Retinal pigment epithelial cell (primary cell): ENCODE measurements around the gene OR10G3.
A peak's percentile ranks its signal among the peaks of the same experiment; 100 is the strongest.

Experiments
- DNase-seq: peaks from one replicate; pipeline ENCODE4 v3.0.0-alpha.2; 2010; ENCODE audit warnings: low read depth
- H3K4me3 ChIP-seq: 2 replicates; pipeline ENCODE4 v1.5.1; 2011; ENCODE audit warnings: mild to moderate bottlenecking, low read length, control low read depth, moderate library complexity
- CTCF ChIP-seq: conservative IDR thresholded peaks from 2 replicates; pipeline ENCODE4 v1.5.1; 2011; ENCODE audit warnings: low read depth, low read length, control low read depth, inconsistent platforms

Gene OR10G3

DNA sequence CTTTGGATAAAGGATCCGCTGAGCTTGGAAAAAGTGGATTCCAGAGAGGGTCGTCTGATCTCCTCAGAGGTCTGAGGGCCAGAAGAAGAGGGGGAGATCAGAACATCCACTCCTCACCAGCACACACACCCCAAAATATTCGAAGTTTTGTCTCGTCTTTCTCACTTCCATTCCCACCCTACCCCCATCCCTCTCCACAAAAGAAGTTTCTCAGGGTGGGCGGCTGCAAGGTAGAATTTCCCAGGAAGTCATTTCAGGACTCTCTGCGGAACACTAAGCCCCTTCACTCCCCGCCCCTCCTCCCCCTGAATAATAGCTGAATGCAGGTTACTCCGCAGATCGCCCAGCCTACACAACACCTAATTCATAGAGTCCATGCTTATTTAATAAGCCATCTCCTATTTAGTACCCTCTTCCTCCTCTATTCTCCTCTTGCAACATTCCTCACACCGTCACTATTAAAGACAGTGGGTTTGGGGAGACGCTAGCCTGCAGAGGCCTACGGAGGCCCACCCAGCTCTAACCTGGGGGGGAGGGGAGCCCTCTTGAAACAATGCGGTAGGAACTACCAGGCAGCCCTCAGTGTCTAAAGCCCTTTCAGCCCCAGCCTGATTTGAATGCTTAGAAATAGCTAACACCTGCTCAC lies 53.1 kb downstream of the OR10G3 start:
- H3K4me3 ChIP-seq, result peak overlapping the region; percentile 77
- no peak for DNase-seq
- no peak for TF ChIP-seq CTCF

- peak; percentile 49 for DNase-seq
- TF ChIP-seq CTCF, result no peak
- peak within 1 kb of the TSS; percentile 77 for H3K4me3 ChIP-seq
These were observed 53.8 kb downstream of the OR10G3 start, which contains the start of gene SALL2 for GRCh38 chr14:21525962-21526671. Gene SALL2, minus strand, starts transcription at chr14:21526346. Its CDS starts 219 bp downstream, at chr14:21526127.

DNA sequence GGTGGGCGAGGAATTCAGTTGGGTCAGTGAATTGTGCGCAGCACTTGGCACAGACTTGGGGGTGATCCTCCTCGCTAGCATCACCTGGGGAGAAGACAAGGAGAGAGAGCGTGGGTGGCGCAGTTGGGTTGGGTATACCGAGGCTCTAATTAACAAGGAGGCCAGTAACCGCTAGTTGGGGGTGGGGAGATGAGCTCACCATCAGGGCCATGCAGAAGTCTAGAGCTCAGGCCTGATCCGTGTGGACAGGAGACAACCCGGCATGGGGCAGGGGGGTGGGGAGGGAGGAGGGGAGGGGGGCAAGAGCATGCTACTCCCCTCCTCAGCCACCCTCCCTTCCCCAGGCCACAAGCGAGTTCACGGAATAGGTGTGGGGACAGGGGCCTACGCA lies 54.3 kb downstream of the OR10G3 start:
- peak overlapping the region; percentile 77 for H3K4me3 ChIP-seq
- no peak for DNase-seq
- TF ChIP-seq CTCF, result no peak

DNA sequence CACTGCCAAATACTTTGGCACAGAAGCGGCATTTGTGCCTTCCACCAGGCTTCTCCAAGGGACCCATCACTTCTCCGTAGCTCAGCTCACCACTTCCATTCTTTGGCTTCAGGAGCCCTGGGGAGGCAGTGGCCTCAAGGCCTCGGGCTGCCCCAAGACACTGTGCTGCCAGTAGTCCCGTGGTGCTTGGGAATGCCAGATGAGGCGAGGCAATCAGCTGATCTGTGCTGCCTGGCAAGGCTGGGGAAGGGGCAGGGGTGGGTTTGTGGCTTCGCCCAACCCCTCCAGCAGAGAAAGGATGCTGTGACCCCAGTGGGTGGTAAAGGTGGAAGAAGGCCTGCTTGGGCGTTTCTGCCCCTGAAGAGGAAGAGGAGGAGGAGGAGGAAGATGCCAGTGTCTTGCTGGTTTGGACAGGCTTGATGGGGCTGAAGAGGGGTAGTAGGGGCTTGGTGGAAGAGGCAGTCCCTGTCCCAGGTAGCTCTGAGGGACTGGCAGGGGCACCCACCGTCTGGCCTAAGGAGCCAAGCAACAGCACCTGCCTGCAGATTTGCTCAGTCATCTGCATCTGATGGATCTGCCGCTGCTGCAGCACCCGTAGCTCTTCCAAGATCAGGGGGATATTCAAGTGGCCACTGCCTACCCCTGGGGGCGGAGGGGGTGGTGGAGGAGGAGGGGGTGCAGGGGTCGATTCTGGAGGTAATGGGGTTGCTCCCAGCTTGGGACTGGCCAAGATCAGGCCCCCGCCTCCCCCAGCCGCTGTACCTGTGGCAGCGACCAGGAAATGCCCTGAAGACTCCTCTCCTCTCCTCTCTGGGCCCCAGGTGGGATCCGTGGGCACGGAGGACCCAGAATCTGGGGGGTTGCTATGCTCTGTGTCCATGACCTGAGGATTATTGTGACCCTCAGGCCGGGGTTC lies 55.0 kb downstream of the OR10G3 start:
- no peak for DNase-seq
- H3K4me3 ChIP-seq, result peak overlapping the region; percentile 77
- TF ChIP-seq CTCF, result no peak

- TF ChIP-seq CTCF, result no peak
- DNase-seq, result no peak
- no peak overlapping the region for H3K4me3 ChIP-seq
These were observed 56.7 kb downstream of the OR10G3 start for GRCh38 chr14:21523203-21523602.

GRCh38 chr14:21521501-21521900 lies 58.4 kb downstream of the OR10G3 start:
- H3K4me3 ChIP-seq, result no peak overlapping the region
- no peak for TF ChIP-seq CTCF
- DNase-seq, result no peak
